HG02798 (cell line): ENCODE results near the gene VGLL2.
A peak's percentile ranks its signal among the peaks of the same experiment; 100 is the strongest.

Experiments
- ATAC-seq: cut with Tn5 transposase; IDR thresholded peaks from one replicate; pipeline ENCODE4 v1.9.1; 2021; ENCODE audit warnings: mild to moderate bottlenecking; ENCODE audit not compliant: unreplicated experiment, poor library complexity

The VGLL2 gene

DNA sequence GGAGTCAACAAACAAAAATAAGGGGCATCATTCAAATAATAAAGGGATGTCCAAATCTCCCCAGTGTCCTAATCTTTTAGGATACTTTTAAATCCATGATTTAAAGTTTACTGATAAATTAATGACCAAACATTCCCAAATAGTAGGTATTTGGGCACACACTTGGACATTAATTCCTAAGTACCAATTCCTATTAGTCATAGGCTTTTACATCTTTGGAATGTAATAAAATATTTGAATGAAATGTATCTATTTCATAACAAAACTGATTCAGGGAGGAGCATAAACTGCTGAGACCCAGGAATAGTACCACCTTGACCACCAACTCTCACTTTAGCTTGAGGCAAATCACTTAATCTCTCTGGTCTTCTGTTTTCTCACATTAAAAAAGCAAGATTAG is 44.3 kb downstream of the VGLL2 start:
- ATAC-seq, result no peak

DNA sequence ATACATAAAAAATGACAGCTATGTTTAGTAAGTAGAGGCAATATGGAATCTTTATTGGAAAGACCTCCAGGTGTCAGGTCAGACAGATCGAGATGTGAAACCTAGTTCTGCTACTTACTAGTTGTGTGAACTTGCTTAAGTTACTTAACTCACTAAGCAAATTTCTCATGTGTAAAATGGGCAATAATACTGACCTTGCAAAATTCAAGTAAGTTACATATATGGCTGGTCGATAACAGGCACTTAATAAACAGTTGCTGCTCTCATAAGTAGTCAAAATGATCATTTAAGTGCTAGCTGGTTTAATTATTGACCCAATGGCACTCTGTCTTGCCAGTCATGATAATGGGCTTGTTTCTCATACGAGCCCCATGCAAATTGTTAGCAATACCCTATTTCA is 46.0 kb downstream of the VGLL2 start:
- no peak for ATAC-seq

DNA sequence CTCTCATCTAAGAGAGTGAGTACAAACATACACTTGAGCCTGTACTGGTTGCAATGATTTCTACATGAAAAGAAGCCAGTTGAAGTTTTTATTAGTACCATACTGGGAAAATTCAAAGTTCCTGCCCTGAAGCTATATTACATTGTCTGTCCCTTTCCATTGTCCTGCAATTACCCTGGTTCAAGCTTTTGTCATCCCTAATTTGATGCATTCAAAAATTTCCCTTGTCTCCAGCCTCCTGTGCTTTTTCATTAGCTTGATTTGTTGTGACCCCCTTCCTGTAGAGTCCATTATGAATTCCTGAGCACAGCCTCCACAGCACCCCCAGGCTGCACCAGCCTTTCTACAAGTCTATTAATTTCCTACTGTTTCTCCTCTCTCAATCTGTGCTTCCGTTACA is 46.4 kb downstream of the VGLL2 start:
- ATAC-seq, result no peak

DNA sequence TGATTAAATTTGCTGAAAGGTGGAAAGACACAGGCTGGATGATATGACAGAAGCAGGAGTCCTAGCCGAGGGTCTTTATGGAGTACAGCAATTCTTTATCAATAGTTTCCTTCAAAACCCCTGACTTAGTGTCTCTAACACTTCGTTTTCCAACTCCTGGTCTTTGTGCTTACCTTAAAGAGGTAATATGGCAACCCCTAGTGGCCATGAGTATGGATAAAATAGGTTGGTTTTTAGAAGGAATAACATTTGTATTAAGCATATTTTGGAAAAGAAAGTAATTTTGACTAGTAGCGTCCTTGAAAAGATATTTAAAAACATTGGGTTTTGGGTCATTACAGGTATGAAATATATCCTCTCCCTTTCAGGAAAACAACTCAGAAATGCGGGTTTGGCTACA is 51.9 kb downstream of the VGLL2 start:
- peak; percentile 37 for ATAC-seq
